Jurkat, Clone E6-1 (cell line): ENCODE results near the gene CYTH3.

Source experiments
- DNase-seq: peaks from one replicate; pipeline ENCODE4 v3.0.0-alpha.2; 2011; ENCODE audit warnings: low read depth, low spot score
- H3K4me3 ChIP-seq: 2 replicates; pipeline ENCODE4 v1.5.1; 2011; ENCODE audit warnings: mild to moderate bottlenecking, low read length, control low read depth, moderate library complexity

Gene CYTH3

DNA sequence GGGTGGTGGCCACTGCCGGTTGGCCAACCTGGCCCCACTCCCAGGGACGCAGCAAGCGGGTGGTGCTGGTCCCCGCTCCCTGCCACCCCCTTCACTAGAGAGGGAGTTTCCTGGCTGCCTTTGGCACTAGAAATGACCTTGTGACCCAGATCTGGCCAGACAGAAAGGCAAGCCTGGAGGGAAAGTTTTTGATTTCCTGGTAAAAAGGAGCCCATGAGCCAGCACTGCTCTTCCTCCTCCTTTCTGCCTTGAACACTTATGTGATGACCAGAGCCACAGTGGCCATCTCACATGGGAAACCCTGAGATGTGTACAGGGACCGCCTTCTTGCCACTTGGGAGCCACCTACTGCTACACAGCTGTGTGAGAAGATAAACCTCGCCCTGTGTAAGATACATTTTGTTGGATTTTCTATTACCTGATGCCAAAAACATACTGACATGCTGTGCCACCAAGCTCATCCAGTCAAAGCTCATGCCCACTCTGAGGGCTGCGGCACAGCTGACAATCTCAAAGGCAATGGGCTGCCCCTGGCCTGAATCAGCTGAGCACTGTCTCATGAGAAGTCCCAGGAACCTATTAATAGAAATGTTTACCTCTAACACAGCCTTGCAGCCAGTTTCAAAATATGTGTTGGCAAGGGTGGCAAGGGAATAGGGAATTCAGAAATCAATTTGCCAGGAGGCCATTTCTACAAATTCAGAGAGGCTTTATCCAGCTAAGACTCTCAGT, 94.0 kb downstream of the CYTH3 start:
- no peak overlapping the region for H3K4me3 ChIP-seq
- DNase-seq, result no peak

DNA sequence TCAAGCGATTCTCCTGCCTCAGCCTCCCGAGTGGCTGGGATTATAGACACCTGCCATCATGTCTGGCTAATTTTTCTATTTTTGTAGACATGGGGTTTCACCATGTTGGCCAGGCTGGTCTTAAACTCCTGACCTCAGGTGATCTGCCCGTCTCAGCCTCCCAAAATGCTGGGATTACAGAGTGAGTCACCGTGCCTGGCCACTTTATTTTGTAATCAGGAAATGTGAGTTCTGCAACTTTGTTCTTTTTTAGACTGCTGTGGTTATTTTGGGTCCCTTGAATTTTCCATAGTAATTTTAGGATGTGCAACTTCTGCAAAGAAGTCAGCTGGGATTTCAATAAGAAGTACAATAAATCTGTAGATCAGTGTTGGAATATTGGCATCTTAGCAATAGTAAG, 96.8 kb downstream of the CYTH3 start:
- DNase-seq, result no peak
- H3K4me3 ChIP-seq, result no peak overlapping the region

DNA sequence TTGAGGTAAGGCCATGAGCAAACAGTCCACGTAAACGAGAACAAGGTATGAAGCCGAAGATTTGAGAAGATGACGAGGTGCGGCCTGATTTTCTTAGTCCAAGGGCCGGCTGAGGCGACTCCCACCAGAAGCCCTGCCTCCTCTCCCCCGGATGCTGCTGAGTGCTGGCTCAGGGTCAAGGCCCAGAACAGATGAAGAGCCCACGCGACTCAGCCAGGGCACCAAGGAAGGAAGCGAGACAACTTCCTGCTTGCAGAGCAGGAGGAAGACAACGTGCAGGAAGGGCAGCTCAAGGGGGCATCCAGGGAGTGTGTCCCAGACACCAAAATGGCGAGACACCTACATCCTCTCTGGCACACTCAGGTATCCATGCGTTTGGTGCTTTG, 99.5 kb downstream of the CYTH3 start:
- DNase-seq, result no peak

DNA sequence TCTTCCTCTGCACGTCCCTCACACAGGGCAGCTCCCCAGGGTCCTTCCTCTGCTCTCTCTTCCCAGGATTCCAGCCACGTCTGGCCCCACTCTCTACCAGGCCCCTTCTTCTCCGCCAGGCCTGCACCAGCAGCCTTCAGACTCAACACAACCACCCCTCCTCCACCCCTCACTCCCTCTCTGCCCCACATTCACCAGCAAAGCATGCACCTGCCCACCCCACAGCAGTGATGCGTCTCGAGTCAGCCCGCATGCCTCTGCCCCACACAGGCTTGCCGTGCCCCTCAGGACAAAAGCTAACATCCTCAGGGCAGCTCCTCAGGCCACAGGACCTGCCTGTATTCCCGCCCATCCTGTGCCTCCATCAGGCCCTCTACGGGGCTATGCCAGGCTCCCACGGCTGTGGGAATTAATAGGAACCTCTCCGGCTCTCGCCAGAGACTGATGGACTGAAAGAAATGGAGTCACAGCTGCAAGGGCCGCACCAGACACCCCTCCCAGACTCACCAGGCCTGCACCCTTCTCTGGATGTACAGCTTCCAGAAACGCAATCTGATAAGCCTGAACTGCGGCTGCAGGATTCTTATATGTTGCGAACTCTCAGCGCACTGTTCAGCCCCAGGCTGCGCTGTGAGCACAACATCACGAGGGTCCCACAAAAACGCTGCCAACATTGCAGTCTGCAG, 100.1 kb downstream of the CYTH3 start:
- DNase-seq, result no peak
- no peak overlapping the region for H3K4me3 ChIP-seq

More for the DNA sequence above, 99.5 kb downstream of the CYTH3 start:
- H3K4me3 ChIP-seq, result no peak overlapping the region

DNA sequence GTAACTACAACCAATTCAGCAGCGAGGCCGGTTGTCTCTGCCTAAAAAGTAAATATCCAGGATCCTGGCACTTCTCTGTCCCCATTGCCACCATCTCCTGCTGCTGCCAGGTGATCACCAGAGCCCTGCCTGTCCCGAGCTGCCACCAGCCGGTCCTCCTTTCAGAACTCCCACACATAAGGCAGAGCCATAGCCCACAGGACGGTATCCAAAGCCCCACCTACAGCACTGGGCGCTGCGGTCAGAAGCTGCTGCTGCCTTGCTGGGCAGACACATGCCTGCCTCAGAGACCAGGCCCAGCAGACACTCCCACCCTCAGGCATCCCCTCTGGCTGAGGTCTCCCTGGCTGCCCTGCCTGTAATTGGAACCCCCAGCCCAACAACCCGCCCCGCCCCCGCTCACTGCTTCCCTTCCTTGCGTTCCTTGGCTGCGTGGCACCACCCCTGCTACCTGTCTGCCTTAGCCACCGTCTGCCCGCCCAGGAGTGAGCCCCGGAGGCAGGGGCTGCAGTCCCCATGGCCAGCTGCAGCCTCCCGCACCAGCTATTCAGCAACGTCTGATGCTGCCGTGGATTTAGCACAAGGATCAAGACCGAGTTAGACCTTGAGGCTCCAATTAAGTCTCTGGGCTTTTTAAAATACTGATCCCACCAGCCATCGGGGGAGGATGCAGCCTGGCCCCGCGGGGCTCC, 100.7 kb downstream of the CYTH3 start:
- no peak for DNase-seq
- no peak overlapping the region for H3K4me3 ChIP-seq

DNA sequence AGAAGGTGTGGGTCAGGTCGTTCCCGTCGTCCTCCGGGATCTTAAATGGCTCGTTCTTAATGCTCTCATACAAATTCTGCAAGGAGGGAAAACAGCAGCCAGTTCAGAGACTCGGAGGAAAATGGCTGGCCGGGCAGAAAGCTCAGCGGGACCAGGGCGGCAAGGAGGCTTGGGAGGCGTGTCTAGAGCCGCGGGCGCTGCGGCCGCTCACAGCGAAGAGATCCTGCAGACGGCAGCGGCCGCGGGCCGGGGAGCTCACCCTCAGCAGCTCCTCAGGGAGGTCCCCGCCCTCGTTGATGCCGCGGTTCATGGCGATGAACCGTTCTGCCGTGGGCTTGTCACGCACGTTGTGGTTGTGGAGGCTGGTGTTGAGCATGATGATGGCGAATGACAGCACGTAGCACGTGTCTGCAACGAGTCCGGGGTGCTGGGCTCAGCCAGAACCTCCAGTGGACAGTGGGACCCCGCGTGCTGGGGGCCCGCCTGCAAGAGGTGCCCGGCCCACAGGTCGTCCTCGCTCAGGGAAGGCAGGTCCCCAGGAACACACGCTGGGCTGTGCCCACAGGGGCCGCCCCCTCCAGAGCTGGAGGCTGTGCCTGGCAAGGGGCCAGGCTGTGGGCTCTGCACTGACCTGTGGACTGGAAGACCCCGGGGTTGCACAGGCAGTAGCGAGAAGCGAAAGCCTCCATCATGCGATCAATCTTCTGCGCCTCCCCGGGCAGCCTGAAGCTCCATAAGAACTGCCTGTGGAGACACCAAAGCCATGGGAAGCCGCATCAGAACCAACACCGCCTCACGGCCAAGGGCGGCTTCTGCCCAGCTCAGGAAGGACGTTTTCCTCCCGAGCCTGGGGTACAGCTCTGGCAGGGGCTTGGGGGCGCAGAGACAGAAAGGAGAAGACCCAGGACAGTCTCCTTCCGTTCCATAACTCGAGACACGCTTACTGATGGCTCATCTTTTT, 101.6 kb downstream of the CYTH3 start:
- DNase-seq, result no peak

DNA sequence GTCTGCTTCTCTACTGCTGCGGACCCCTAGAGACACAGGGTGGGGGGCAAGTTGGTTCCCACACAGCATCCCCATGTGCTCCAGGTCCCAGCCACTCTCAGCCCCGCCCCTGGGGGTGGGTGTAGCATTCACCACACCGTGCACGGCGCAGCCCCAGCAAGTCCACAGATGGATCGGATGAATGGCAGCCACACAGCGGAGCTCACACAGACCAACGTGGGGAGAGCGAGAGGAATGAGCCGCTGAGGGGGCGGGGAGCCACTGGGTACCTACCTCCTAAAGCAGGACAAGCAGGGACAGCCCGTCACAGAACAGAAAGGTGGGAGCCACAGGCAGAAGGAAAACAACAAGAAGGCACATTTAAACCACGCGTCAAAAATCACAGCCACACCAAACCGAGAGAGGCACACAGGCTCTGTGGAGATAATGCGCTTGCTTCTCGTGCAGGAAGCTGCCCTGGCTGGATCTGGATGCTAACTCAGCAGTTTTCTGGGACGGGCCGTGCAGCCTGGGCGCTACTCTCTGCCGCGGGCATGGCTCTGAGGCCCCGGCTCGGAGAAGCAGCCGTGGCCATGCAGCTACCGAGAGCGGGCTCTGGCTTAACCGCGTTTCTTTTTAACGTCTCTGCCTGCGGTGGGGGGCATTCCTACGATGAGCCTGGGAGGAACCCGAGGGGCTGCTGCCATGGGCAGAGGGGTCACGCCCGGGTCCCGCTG, 102.5 kb downstream of the CYTH3 start:
- no peak overlapping the region for H3K4me3 ChIP-seq
- DNase-seq, result no peak

More for the DNA sequence above, 101.6 kb downstream of the CYTH3 start:
- no peak overlapping the region for H3K4me3 ChIP-seq

DNA sequence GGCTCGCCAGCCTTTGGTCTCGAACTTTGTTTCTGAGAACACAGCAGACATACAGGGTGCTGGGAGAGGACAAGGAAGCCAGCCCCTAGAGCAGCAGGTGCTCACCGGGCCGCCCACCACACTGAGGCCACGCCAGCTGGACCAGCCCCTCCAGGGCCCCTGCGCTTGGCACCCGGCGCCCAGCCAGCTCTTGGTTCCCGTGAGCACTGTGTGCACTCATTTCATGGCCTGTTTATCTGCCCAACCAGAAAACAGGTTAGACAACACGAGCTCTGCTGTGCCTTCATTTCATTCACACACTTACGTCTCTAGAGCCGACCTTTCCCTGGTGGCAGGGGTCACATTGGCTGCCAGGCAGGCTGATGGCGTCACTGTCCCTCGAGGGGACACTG, 104.0 kb downstream of the CYTH3 start:
- H3K4me3 ChIP-seq, result no peak overlapping the region
- no peak for DNase-seq

DNA sequence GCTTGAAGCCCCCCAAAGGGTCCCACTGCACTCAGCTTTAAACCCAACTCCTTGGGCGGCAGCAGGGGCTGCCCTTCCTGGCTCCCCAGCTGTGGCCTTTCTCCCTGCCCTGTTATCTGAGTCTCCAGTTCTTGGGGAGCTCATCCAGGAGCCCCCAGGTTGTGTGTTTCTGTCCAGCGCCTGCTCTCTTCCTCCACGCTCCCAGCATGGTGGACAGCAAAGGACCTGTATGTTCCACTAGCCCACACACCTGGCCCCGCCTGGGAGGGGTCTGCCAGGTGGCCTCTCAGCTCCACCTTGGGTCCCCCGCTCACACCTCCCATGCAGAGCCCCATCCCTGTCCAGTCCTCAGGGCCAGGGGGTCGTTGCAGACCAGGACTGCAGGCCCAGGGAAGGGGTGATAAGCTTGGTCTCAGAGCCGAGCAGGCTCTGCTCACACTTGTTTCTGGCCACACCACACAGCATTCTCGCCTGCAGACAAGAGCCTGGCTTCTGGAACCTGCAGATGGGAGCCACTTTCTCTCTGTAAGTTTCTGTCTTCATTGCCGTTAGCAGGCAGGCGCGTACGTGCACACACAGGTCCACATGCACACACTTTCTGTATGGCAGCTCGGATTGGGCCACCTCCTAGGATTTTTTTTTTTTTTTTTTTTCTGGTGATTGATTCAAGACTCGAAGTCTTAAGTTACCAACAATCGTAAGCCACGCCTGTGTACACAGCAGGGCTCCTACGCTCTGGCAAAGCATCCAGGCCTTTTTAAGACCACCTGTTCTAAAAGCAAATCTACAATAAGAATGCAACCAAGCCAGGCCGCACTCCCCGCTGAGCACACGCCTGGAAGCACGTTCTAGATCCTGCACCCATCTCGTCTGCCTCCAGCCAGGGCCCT, 104.6 kb downstream of the CYTH3 start:
- DNase-seq, result no peak
- H3K4me3 ChIP-seq, result no peak overlapping the region

DNA sequence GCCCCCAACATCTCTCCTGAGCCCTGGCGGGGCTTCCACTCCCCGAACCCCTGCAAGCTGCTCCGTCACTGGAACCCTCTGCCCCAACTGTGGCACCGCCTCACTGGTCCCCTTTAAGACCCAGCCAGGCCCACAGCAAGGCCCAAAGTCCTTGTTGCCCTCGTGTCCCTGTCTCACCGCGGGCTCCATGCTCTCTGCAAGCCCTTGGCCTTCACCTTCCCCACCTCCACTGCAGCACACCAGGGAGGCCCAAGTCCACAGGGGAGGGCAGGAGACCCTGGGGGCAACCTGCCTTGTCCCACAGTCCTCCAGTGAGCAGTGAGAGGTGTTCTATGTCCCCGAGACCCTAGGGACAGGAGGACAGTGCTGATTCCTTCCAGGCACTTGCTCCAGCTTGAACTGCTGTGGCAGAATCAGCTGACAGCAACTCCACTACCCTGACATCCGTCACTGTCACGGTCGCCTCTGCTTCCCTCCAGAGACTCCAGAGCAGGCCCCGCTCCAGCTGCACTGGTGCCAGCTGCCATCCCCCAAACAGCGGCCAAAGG, 105.3 kb downstream of the CYTH3 start:
- H3K4me3 ChIP-seq, result no peak overlapping the region
- no peak for DNase-seq

DNA sequence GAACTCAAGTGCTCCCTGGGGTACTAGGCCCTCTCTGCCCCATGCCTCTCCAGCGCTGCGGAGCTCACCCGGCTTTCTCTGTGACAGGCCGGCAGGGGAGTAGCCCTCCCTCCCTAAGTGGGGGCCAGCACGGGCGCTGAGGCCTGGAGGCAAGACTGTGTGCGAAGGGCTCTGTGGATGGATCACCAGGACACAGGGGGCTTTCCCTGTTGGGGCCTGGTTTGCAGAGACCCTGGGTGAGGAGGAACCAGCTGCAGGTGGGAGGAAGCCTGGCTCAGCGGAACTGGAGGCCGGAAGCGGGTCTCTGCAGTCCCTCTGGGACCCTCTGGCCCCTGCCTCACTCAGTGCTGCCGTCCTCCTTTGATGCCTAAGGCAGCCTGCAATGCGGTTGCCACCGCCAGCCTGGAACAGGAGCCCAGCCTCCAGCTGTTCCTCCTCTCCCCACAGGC, 106.0 kb downstream of the CYTH3 start:
- DNase-seq, result no peak
- H3K4me3 ChIP-seq, result no peak overlapping the region

DNA sequence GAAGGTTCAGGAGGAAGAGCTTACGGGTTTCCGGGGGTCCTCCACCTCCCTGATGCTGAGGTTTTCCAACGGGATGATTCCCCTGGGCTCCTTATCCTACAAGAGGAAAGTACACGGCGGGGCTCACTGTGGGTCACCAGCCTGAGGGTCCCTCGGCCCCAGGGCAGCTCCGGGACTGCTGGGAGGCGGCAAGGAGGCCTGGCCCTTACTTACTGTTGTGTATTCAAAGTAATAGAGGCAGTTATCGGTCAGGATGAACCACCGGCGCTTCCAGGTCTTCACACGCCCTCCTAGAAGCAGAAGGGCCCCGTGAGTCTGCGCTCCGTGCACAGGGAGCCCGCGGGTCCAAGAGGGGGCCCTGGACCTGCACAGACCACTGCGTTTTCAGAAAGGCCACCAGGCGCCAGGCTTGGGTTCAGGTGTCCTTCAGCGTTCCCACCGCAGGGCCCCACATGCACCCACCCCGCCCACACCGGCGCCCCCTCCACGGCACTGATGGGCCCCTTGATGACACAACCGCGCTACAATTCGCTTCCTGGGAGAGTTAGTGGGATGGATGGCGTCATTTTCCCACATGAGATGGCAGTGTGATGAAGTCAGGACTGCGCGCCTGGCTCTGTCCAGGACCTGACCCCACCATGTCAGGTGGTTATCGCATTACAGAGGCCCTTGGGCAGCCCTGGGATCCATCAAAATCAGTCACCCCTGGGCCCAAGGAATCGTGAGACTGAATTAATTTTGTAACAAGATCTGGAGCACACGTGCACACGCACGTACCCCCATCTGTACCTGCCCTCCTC, 106.7 kb downstream of the CYTH3 start:
- no peak for DNase-seq

DNA sequence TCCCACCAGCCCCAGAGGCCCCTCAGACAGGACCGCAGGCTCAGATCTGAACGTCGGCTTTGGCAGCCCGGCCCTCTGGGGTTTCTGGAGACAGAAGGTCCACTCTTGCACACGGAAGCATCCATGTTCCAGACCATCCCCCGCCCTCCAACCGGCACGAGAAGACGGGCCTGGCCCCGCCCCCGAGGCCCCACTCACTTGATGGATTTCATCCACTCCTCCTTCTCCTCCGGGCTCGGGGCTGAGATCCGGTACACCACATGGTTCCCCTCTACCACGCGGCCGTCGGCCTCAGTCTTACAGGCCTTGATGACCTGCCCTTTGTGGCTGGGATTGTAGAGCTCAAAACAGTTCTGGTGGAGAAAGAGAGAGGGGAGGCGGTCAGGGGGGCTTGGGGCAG, 107.3 kb downstream of the CYTH3 start:
- no peak for DNase-seq
- no peak overlapping the region for H3K4me3 ChIP-seq

More for the DNA sequence above, 106.7 kb downstream of the CYTH3 start:
- no peak overlapping the region for H3K4me3 ChIP-seq

DNA sequence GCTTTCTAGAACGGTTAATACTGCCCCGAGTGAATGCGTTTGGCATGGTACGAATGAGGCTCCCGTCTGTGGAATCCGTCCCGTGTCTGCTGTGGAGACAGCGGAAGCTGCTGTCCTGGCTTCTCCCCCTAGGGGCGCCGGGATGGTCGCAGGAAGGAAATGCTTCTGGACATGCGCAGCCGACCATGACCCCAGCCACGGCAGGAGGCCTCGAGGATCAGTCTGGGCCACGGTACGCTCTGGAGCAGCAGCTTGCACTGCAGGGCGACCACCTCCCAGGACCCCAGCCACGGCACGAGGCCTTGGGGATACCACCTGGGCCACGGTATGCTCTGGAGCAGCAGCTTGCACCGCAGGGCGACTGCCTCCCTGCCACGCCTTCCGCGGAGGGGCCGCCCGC, 107.9 kb downstream of the CYTH3 start:
- DNase-seq, result no peak
- H3K4me3 ChIP-seq, result no peak overlapping the region

DNA sequence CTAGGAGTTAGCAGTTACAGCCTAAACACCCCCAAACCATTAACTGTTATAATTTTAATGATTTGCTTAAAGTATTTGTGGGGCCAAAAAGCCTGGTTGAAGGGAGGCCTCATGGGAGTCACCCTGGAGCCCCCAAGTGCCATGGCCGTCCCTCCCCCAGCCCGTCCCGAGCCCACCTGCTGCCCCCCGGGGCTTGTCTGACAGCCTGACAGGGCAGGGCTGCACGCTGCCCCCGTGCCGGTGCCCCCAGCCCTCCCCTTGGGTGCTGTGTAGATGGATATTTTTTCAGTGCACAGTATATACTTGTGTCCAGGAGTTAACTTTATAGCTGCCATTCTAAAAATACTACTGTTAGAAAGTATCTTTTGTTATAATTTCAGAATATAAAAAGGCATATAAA, 108.4 kb downstream of the CYTH3 start:
- no peak overlapping the region for H3K4me3 ChIP-seq
- DNase-seq, result no peak

DNA sequence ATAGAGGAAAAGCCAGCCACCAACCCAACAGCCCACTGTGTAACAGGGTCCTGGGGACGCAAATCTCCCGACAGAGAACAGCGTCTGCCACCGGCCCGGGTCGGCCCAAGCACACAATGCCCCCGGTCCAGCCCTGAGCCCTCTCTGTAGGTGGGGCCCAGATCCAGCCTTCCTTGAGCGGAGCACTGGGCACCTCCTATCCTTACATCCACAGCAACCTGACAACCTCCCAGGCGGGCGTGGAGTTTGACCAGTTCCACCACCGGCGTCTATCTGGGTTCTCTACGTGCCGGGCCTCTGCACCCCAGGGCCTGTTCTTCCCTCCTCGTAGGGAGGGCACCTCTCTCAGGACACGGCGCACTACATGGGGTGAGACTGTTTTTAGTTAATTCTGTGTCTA, 109.0 kb downstream of the CYTH3 start:
- no peak overlapping the region for H3K4me3 ChIP-seq
- no peak for DNase-seq
